HG03457 (cell line): Measurements from ENCODE around the gene CKAP5.

ENCODE experiments used
- ATAC-seq: cut with Tn5 transposase; IDR thresholded peaks from one replicate; pipeline ENCODE4 v1.9.1; 2021; ENCODE audit warnings: moderate number of reproducible peaks; ENCODE audit not compliant: unreplicated experiment

Gene CKAP5

GRCh38 chr11:46769636-46770221, 76.4 kb downstream of the CKAP5 start:
- no peak for ATAC-seq

GRCh38 chr11:46766656-46767055, 79.4 kb downstream of the CKAP5 start:
- ATAC-seq = no peak

GRCh38 chr11:46762248-46762647, 83.8 kb downstream of the CKAP5 start:
- ATAC-seq = no peak

- ATAC-seq = no peak
These were observed 84.3 kb downstream of the CKAP5 start for GRCh38 chr11:46761807-46762206.

- ATAC-seq = no peak
These were observed 85.5 kb downstream of the CKAP5 start for GRCh38 chr11:46760429-46761128.

- ATAC-seq = no peak
These were observed 86.9 kb downstream of the CKAP5 start for GRCh38 chr11:46759196-46759595.

DNA sequence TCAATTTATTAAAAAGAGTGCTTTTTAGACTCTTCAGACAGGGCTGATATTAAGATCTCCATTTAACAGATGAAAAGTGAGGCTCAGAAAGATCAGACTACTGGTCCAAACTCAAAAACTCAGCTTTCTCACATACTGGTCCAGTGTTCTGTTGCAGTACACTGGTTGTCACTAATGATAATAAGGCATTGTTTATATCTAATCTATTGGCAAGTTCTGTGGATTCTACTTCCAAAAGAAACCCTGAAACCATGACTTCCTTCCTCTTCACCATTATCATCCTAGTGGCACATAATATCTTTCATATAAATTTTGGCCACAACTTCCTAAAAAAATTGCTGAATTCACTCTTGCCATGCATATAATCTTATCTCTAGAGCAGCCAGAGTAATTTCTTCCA, 90.1 kb downstream of the CKAP5 start:
- no peak for ATAC-seq

DNA sequence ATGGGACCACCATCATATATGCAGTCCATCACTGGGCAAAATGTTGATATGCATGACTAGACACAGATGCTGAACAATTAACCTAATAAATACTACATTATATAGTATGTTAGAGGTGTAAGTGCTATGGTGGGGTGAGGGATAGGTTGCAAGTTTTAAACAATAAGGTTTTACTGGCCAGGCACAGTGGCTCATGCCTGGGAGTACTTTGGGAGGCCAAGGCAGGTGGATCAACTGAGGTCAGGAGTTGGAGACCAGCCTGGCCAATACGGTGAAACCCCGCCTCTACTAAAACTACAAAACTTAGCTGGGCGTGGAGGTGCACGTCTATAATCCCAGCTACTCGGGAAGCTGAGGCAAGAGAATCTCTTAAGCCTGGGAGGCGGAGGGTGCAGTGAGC, 98.9 kb downstream of the CKAP5 start:
- ATAC-seq = no peak

- no peak for ATAC-seq
These were observed 100.1 kb downstream of the CKAP5 start for GRCh38 chr11:46745995-46746394.

DNA sequence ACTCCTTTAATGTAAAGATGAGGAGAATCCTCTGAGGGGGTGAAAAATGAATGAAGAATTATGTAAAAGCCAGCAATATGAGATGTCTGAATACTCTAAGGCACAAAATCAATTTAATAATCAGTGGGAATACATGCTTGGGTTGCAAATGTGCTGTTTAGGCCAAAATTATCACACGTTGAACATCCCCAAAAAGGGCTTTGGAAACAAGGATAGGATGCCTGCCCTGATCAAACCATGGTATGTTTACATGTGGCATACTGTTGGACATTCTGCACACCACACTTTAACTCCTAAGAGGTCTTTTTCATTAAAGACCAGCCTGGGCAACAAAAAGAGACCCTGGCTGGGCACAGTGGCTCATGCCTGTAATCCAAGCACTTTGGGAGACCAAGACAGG, 100.8 kb downstream of the CKAP5 start:
- no peak for ATAC-seq

DNA sequence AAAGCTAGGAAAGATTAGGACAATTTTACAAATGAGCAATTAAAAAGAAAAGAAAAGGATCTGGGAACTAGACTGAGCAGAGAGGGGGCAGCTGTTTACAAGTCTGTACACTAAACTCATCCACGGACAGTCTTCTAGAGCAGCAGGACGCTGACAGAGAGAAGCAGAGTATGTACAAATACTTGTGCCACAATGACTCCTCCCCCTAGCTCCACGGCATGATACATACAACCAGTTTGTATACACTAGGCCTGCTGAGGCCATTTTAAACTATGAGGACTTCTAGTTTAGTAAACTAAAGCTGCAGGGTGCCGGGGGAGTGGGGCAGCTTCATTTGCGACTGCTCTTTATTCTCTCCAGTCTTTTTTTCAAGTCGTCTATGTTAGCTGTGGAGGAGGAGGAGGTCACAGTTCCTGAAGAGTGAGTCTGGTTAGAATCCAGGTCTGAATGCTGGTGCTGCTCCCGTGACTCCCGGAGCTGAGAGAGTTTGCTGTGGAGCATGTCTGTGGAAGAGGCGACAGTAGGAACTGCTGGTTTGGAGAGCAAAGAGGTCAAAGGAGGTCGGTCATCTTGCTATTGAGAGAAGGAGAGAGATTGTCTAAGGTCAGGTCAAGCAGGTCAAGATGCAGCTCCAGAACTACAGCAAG, 102.3 kb downstream of the CKAP5 start:
- no peak for ATAC-seq

DNA sequence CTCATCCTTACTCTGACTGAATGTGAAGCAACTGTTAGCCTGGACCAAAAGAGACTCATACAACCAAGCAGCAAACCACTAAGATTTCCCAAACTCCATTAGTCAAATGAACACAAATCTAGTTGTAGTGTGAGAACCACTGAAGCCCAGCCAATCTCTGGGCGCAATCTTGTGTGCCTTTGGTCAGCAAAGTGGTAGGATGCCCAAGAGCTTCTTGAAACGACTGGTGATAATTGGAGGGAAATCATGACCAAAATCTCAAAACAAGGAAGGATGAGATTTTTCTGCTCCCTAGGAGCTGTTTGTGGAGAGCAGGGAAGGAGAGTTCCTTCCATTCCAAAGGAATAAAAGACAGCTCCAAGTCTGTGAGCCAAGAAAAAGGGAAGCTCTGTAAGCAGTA, 103.0 kb downstream of the CKAP5 start:
- no peak for ATAC-seq

DNA sequence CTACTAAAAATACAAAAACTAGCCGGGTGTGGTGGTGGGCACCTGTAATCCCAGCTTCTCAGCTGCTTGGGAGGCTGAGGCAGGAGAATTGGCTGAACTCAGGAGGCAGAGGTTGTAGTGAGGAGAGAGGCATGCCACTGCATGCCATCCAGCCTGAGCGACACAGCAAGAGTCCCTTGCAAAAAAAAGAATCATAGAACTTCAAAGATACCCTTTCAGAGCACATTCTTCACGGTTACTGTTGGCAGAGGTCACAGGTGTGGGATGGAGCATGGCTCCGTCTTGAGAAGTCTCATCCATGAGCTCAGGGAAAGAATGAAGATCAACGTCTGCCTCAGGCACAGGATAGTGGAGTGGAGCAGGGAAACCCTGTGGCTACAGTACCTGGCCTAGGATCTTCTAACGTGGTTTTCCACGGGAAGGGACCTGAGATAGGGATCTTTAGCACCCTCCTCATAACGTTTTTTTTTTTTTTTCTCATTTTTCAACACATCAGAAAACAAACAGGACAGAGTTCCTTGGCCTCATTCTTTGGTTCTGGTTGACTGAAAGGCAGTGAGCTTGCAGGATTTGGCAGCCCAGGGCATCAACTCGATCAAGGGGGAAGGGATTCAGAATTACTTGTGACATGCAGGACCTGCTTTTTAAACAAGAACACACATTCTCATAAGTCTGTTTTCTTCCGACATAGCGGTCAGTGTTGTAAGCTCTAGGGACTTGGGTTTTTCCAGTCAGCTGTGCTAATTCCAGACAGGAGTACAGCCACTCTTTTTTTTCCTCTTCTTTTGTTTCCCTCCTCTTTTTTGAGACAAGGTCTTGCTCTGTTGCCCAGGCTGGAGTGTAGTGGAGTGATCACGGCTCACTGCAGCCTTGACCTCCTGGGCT, 104.2 kb downstream of the CKAP5 start:
- ATAC-seq = no peak

- no peak for ATAC-seq
These were observed 107.2 kb downstream of the CKAP5 start for GRCh38 chr11:46738887-46739286.

DNA sequence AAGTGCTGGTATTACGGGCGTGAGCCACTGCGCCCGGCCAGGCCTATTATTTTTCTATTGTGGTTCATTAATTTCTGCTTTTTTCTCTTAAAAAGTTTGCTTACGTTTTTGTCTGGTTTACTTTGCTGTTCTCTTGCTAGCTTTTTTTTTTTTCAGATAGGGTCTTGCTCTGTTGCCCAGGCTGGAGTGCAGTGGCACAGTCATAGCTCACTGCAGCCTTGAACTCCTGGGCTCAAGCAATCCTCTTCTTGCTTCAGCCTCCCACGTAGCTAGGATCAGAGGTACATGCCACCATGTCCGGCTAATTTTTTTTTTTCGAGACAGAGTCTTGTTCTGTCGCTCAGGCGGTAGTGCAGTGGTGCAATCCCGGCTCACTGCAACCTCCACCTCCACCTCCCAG, 108.4 kb downstream of the CKAP5 start:
- ATAC-seq = no peak

DNA sequence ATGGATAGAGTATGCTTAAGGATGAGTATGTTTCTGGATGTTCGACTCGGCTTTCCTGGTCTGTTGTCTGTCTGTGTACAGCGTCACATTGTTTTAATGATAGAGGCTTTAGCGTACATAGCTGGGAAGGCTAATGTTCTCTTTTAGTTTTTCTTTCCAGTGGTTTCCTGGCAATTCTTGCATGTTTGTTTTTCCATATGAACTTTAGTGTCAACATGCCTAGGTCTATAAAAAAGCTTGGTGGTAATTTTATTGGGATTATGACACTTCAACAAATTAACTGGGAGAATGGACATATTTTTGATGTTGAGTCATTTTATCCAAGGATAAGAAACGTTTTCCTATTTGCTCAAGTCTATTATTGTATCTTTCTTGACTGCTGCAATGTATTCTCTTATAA, 109.5 kb downstream of the CKAP5 start:
- no peak for ATAC-seq

DNA sequence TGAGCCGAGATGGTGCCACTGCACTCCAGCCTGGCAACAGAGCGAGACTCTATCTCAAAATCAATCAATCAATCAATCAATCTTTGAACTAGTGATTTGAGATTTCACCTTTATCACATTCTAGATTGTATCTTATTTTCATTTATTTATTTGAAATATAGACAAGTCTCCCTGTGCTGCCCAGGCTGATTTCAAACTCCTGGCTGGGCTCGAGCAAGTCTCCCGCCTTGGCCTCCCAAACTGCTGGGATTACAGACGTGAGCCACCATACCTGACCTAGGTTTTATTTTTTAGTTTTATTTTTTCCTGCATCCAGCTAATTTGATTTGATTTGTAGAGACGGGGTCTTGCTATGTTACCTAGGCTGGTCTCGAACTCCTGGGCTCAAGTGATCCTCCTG, 109.9 kb downstream of the CKAP5 start:
- ATAC-seq = no peak

DNA sequence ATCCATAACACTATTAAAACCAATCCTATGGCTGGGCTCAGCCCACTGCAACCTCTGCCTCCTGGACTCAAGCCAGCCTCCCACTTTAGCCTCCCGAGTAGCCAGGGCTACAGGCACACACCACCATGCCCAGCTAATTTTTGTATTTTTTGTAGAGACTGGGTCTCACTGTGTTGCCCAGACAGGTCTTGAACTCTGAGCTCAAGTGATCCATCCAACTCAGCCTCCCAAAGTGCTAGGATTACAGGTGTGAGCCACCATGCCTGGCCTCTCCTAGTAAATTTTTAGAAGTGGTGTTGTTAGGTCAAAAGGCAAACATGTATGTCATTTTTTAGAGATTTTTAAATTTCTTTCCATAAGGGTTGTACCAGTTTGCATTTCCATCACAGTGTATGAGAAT, 112.8 kb downstream of the CKAP5 start:
- ATAC-seq = no peak

DNA sequence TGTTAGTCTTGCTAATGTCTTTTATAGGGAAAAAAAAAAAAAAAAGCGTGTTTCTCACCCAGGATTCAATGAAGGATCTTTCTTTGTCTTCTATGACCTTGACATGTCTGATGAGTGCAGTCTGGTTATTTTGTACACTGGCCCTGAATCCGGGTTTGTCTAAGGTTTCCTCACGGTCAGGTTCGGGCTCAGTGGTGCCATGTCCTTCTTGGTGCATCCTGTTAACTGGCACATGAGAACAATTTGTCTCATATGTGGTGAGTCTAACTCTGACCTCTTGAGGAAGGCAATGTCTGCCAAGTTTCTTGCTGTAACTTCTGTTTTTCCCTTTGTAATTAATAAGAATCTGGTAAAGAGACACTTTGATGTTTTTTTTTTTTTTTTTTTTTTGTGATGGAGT, 114.5 kb downstream of the CKAP5 start:
- ATAC-seq = no peak

DNA sequence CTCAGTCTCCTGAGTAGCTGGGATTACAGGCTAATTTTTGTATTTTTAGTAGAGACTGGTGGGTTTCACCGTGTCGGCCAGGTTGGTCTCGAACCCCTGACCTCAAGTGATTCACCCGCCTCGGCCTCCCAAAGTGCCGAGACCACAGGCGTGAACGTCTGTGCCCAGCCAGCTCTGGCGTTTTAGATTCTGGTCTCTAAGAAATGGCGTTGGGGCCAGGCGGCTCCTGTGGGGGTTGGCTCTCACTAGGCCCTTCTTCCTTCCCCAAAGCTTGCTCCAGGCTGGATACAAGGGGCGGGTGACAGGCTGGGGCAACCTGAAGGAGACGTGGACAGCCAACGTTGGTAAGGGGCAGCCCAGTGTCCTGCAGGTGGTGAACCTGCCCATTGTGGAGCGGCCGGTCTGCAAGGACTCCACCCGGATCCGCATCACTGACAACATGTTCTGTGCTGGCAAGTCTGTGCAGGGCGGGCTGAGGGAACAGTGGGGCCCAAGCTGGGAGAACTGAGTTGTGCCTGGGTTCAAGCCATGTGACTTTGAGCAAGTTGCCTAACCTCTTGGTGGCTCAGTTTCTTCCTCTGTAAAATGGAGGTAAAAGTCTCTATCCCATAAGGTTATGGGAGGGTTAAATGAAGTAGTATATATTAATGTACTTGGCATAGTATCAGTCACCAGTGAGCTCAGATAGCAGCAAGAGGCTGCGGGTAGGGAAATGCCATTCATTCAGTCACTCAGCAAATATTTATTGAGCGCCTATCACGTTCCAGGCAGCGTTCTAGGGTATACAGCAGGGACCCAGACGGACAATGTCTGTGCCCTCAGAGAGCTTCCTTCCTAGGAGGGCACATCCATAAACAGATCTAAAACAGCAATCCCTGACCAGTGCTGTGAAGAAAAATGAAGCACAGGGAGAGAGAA, 116.7 kb downstream of the CKAP5 start:
- ATAC-seq = no peak

- ATAC-seq = no peak
These were observed 117.4 kb downstream of the CKAP5 start for GRCh38 chr11:46728659-46729040.
